HCT116 (cell line): ENCODE data around the gene MRPL34.

ENCODE experiments used
- CTCF ChIP-seq, 3 experiments: fragments of 200-600 bp in 1 of 3; sonication (generic) in 1 of 3; IDR thresholded peaks in 2 of 3; conservative IDR thresholded peaks in 1 of 3; 2 replicates each; pipeline ENCODE4 v1.5.1; 2012 to 2017; ENCODE audit warnings: low read depth in 2 of 3, low read length in 2 of 3, antibody characterized with exemption in 1 of 3, borderline replicate concordance in 1 of 3, control low read depth in 1 of 3, mild to moderate bottlenecking in 1 of 3, mixed read lengths in 1 of 3, mixed run types in 1 of 3, moderate library complexity in 1 of 3; ENCODE audit not compliant: insufficient read depth in 1 of 3
- JUND ChIP-seq: IDR thresholded peaks from 2 replicates; pipeline ENCODE4 v1.6.1; 2012

DNA sequence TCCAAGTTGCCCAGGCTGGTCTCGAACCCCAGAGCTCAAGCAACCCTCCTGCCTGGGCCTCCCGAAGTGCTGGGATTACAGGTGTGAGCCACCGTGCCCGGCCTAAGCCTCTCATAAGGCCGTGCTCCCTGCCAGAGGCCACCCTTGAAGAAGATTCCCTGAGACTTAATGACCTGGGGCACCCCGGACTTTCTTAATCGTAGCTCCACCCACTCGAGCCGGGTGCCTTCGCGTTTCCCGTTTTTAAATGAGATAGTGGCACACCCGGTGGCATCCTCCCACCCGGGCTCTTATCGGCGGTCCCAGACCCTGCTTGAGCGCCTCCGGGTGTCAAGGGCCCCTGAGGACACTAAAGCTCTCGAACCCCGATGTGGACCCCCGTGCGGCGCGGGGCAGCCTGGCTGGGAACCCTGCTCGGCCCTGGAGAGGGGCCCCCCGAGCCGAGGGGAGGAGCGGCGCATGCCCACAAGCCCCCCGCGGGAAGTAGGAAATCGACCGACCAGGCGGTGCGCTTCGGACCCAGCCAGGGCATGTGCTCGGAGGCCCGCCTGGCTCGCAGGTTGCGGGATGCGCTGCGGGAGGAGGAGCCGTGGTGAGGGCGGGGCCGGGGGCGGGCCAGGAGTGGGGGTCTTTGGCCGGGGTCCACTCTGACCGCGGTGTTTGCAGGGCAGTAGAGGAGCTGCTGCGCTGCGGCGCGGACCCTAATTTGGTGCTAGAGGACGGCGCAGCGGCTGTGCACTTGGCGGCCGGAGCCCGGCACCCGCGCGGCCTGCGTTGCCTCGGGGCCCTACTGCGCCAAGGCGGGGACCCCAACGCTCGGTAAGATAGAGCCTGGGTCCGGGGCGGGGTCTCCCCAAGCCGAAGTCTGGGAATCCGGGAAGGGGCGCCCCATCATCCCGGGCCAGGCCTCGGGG, 24.0 kb upstream of the MRPL34 start, which contains the start of gene ANKLE1:
- TF ChIP-seq CTCF (IDR thresholded peaks at IDR 0.05 in 2 of 3, conservative IDR thresholded peaks at IDR 0.05 in 1 of 3; ENCODE audit: borderline replicate concordance in 1 of 3, insufficient read depth in 1 of 3, low read depth in 2 of 3, low read length in 2 of 3), result no peak
- TF ChIP-seq JUND, result no peak
